HFF-Myc (cell line): ENCODE measurements around the gene SLC9B2.

Experiments
- DNase-seq: peaks from one replicate; pipeline ENCODE4 v3.0.0-alpha.2; 2011; ENCODE audit warnings: low read depth; ENCODE audit errors: extremely low read depth
- H3K4me3 ChIP-seq: replicated peaks from 2 replicates; pipeline ENCODE4 v1.5.1; 2011; ENCODE audit warnings: low read depth, mild to moderate bottlenecking, control low read depth, low read length
- TF ChIP-seq, protein P1 (sequence below): IDR thresholded peaks from 2 replicates; pipeline ENCODE4 v1.5.1; 2012; ENCODE audit warnings: mild to moderate bottlenecking, low read depth, low read length, control low read depth; ENCODE audit errors: missing control alignments

Gene SLC9B2, protein sequence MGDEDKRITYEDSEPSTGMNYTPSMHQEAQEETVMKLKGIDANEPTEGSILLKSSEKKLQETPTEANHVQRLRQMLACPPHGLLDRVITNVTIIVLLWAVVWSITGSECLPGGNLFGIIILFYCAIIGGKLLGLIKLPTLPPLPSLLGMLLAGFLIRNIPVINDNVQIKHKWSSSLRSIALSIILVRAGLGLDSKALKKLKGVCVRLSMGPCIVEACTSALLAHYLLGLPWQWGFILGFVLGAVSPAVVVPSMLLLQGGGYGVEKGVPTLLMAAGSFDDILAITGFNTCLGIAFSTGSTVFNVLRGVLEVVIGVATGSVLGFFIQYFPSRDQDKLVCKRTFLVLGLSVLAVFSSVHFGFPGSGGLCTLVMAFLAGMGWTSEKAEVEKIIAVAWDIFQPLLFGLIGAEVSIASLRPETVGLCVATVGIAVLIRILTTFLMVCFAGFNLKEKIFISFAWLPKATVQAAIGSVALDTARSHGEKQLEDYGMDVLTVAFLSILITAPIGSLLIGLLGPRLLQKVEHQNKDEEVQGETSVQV

DNA sequence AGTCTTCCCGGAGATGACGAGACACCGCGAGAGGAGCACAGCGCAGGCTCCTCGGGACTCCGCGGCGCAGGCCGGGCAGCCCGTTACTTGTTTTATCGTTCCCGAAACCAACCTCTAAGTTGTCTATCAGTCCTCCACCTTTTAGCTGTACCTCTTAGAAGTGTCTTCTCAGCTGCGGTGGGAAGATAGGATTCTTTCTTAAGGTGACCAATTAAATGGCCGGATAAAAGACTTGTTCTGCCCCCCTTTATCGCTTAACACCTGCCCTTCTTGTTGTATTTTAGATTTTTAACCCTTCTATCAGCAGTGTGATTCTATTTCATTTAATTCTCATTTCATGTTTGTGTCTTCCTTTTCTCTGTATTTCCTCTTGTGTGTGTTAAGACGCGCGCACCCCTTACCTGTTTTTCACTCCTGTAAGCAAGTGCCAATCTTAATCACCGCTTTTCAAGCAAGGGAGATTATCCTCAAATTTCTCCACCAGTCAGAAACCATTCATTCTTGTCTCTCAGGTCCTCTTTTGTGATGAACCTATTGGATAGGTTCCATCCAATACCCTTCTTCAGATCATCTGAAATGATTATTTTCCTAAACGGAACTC, at the start of gene SLC9B2:
Gene SLC9B2, minus strand, starts transcription at position 15 of the 601 bp plus-strand sequence. CDS start 9,211 bp downstream, outside the sequence.
- TF ChIP-seq, protein P1, sequence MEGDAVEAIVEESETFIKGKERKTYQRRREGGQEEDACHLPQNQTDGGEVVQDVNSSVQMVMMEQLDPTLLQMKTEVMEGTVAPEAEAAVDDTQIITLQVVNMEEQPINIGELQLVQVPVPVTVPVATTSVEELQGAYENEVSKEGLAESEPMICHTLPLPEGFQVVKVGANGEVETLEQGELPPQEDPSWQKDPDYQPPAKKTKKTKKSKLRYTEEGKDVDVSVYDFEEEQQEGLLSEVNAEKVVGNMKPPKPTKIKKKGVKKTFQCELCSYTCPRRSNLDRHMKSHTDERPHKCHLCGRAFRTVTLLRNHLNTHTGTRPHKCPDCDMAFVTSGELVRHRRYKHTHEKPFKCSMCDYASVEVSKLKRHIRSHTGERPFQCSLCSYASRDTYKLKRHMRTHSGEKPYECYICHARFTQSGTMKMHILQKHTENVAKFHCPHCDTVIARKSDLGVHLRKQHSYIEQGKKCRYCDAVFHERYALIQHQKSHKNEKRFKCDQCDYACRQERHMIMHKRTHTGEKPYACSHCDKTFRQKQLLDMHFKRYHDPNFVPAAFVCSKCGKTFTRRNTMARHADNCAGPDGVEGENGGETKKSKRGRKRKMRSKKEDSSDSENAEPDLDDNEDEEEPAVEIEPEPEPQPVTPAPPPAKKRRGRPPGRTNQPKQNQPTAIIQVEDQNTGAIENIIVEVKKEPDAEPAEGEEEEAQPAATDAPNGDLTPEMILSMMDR = no peak
- H3K4me3 ChIP-seq = peak within 1 kb of the TSS; percentile 83
- no peak for DNase-seq

DNA sequence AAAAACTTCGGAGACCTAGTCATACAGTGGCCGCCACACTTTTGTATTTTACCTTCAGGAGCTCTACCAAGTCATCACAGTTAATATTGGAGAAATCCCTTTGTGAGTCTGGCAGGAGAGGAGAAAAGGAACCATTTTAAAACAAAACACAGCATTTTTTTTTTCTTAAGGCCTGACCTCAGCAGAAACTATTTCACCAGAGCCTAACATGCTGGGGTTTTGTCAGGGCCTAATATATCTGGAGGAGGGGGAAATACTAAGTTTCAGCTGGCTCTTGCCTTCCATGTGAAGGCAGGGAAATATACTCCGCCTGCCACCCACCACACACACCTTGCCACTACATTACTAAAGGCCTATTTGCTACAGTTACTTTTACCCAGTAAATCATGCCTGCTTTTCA, 49.6 kb upstream of the SLC9B2 start:
- H3K4me3 ChIP-seq = no peak overlapping the region
- DNase-seq = no peak
- TF ChIP-seq, protein P1 = no peak

DNA sequence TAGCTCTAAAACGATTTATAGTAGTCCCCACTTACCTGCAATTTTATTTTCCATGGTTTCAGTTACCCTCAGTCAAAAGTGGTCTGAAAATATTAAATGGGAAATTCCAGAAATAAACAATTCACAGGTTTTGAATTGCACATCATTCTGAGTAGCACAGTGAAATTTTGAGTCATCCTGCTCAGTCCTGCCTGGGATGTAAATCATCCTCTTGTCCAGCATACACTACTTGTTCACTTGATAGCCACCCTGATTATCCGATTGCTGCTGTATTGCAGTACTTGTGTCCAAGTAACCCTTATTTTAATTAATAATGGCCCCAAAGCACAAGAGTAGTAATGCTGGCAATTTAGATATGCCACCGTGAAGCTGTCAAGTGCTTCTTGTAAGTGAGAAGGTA, 46.6 kb upstream of the SLC9B2 start:
- no peak overlapping the region for H3K4me3 ChIP-seq
- no peak for DNase-seq
- TF ChIP-seq, protein P1 = no peak

DNA sequence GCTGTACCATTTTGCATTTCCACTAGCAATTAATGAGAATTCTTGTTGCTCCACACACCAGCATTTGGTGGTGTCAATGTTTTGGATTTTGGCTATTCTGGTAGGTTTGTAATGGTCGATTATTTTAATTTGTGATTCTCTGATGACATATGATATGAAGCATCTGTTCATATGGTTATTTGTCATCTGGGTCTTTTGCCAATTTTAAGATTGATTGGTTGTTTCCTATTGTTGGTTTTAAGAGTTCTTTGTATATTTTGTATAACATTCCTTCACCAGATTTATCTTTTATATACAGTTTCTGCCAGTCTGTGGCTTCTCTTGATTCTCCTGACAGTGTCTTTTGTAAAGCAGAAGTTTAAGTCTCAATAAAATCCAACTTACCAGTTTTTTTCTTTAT, 41.6 kb upstream of the SLC9B2 start:
- TF ChIP-seq, protein P1 = no peak
- DNase-seq = no peak
- H3K4me3 ChIP-seq = no peak overlapping the region

DNA sequence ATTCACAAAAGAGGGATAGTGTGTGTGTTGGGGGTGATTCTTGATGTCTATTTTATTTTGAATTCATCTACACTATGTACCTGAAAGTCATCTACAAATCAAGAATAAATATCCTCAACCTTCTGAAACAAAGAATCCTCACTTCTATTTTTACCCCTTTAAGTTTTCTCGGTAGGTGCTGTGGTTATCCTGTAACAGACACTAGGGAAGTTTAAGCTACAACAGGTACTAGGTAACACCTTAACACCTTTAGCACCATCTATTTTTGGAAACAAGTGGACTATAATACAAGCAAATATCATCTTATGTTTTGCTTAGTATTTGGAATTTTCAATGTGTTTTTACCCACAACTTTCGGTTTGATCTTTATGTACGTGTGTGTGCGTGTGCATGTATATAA, 35.0 kb upstream of the SLC9B2 start:
- no peak overlapping the region for H3K4me3 ChIP-seq
- TF ChIP-seq, protein P1 = no peak
- DNase-seq = no peak

DNA sequence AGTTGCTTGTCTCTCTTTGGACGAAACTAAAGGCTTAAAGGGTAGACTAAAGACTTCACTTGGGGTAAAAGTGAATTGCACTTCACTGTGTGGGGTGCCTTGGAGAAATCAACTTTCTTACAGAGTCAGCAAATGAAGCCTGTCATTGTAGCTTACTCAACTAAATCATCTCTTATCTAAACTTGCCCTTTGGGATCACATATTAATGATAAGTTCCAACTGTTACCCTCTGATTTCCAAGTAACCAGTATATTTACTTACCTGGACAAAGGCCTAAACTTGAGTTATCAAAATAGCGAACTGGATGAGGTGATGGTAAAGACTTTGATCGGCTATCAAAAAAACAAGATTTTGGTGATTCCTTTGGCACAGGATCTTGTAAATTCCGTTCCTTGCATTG, 32.0 kb upstream of the SLC9B2 start:
- no peak for DNase-seq
- no peak overlapping the region for H3K4me3 ChIP-seq
- TF ChIP-seq, protein P1 = no peak
